Subcutaneous adipose tissue (tissue), 4 donors: Measurements from ENCODE around the gene ZNF544. TPM values are rescaled to one million over a fixed set of nuclear protein-coding genes. Genes with fewer than 3 reads are reported as not detected.

Experiments used
- total RNA-seq, 4 donors: library from RNA; depleted of rRNA; stranded (reverse); fragments of >200 nt; gene quantifications; one replicate each; pipeline ENCODE4 v1.1.0, GENCODE V29; 2016
- TF ChIP-seq, protein P1 (sequence below): fragments of 450-650 bp; IDR thresholded peaks from one replicate; pipeline ENCODE4 v1.5.1; 2016; ENCODE audit warnings: low read depth, mild to moderate bottlenecking, control low read depth, antibody characterized with exemption, moderate library complexity

The ZNF544 gene
- total RNA-seq, 4 donors from 2014 or later, result 8.7 to 19.6 (median 13.9) TPM

DNA sequence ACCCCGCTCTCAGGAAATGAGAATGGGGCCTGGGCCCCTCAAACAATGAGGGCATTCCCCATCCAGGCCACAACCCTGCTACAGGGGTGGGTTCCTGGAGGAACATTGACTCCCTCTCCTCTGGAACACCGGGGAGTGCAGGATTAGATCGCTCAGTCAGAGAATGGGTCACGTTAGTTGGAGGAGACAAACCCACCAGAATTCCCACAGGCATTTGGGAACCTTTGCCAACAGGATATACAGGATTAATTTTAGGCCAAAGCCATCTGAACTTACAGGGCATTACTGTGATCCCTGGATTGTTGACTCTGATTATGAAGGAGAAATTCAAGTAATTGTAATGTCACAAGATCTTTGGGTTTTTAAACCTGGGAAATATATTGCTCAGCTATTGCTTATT is 79.0 kb downstream of the ZNF544 start:
- TF ChIP-seq, protein P1, sequence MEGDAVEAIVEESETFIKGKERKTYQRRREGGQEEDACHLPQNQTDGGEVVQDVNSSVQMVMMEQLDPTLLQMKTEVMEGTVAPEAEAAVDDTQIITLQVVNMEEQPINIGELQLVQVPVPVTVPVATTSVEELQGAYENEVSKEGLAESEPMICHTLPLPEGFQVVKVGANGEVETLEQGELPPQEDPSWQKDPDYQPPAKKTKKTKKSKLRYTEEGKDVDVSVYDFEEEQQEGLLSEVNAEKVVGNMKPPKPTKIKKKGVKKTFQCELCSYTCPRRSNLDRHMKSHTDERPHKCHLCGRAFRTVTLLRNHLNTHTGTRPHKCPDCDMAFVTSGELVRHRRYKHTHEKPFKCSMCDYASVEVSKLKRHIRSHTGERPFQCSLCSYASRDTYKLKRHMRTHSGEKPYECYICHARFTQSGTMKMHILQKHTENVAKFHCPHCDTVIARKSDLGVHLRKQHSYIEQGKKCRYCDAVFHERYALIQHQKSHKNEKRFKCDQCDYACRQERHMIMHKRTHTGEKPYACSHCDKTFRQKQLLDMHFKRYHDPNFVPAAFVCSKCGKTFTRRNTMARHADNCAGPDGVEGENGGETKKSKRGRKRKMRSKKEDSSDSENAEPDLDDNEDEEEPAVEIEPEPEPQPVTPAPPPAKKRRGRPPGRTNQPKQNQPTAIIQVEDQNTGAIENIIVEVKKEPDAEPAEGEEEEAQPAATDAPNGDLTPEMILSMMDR, result no peak

DNA sequence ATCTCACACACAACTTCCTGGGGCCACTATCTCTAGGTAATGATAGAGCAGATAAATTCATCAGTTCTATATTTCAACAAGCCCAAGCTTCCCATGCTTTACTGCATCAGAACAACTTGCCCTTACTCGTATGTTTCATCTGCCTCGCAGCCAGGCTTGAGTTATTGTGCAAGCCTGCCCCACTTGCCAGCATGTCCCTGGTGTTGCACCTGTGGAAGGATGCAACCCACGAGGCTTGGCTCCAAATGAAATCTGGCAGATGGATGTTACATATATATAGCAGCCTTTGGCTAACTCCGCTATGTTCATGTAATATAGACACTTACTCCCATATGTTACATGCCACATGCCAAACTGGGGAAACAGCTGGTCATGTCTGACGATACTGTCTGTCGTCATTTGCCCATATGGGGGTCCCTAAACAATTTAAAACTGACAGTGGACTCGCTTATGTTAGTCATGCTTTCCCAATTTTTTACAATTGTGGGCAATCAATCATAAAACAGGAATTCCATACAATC is 82.7 kb downstream of the ZNF544 start:
- TF ChIP-seq, protein P1, result no peak

Other genes with a start within 250 kb of the ZNF544 start
- 10 to 100 TPM; 10.0 to 41.6 (median 13.9) TPM for gene ZNF606, start 226.1 kb upstream of the ZNF544 start, total RNA-seq
- gene ZSCAN1, start 194.9 kb upstream of the ZNF544 start, total RNA-seq, result not detected
- gene ZNF135, start 169.6 kb upstream of the ZNF544 start, total RNA-seq, result 1 to 10 TPM; 1.1 to 6.2 (median 3.4) TPM
- 10 to 100 TPM; 16.6 to 34.1 (median 23.3) TPM for gene ZSCAN18, start 130.7 kb upstream of the ZNF544 start, total RNA-seq
- gene ZNF329, start 78.1 kb upstream of the ZNF544 start, total RNA-seq, result 1 to 10 TPM; 7.5 to 8.3 (median 7.9) TPM
- gene ZNF274, start 45.9 kb upstream of the ZNF544 start, total RNA-seq, result 10 to 100 TPM; 17.0 to 25.5 (median 20.3) TPM
- 1 to 10 TPM; 4.6 to 7.9 (median 4.9) TPM for gene ZNF8, start 50.0 kb downstream of the ZNF544 start, total RNA-seq
- 10 to 100 TPM; 39.2 to 42.2 (median 40.5) TPM for gene ERVK3-1, start 76.5 kb downstream of the ZNF544 start, total RNA-seq
- gene ZSCAN22, start 98.1 kb downstream of the ZNF544 start, total RNA-seq, result 1 to 10 TPM; 2.2 to 3.4 (median 2.6) TPM
- gene A1BG, start 124.6 kb downstream of the ZNF544 start, total RNA-seq, result 10 to 100 TPM in 3 of 4 donors, 1 to 10 TPM in 1; 6.8 to 60.5 (median 11.8) TPM
- 1 to 10 TPM in 1 of 4 donors, under 1 TPM in 2, not detected in 1; 0.51 to 4.1 (median 0.88) TPM for gene ZNF497, start 133.8 kb downstream of the ZNF544 start, total RNA-seq
- 1 to 10 TPM in 3 of 4 donors, under 1 TPM in 1; 0.65 to 3.2 (median 1.3) TPM for gene ZNF837, start 152.1 kb downstream of the ZNF544 start, total RNA-seq
- gene RPS5, start 158.4 kb downstream of the ZNF544 start, total RNA-seq, result 1,000 to 10,000 TPM in 3 of 4 donors, 100 to 1,000 TPM in 1; 904 to 1,484 (median 1,230) TPM
- gene RNF225, start 166.7 kb downstream of the ZNF544 start, total RNA-seq, result not detected
- 1 to 10 TPM; 4.7 to 9.5 (median 8.4) TPM for gene ZNF584, start 179.7 kb downstream of the ZNF544 start, total RNA-seq
- gene ZNF132, start 211.2 kb downstream of the ZNF544 start, total RNA-seq, result 1 to 10 TPM; 3.6 to 6.6 (median 5.2) TPM
- 1 to 10 TPM; 2.9 to 8.5 (median 5.1) TPM for gene ZNF324B, start 222.7 kb downstream of the ZNF544 start, total RNA-seq
- 10 to 100 TPM in 1 of 4 donors, 1 to 10 TPM in 3; 4.9 to 11.7 (median 8.6) TPM for gene ZNF324, start 238.2 kb downstream of the ZNF544 start, total RNA-seq
- gene ZNF446, start 247.4 kb downstream of the ZNF544 start, total RNA-seq, result 10 to 100 TPM in 1 of 4 donors, 1 to 10 TPM in 3; 9.0 to 16.4 (median 9.4) TPM